Measurements from ENCODE around the gene SPRR2G. TPM values are rescaled to one million over a fixed set of nuclear protein-coding genes. Genes with fewer than 3 reads are reported as not detected.

The SPRR2G gene
- total and polyA plus RNA-seq, 2 experiments from 2014 or later = not detected

DNA sequence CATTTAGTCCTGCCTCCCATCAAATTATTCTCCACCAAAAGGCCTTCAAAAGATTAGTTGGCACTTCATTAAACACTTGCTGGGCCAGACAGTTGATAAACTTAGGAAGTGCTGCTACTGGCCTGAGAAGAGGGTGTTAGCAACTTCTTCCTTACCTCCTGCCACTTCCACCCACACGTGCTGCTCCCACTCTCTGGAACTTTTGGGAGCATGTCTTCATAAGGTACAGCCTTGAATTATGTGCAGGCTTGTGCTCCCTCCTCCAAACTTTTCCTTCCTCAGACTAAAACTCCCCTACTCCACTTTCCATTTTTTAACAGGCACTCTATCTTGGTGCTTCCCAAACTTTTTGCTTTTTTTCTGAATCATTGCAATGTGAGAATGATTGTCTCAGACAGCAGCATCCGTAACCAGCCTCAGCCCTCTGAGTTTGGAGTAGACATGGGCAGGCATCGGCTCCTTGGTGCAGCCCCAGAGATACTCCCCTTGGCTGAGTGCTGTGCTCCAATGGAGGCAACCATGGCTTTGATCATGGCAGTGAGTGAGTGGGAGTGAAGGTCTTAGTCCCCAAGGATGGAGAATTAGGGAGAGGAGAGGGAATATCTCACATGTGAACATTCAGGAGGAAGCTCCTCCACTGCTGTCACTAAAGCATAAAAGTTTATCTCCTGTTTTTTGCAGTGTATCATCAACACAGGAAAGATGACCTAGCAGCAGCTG is 43.8 kb upstream of the SPRR2G start:
- no peak overlapping the region for H3K4me3 ChIP-seq
- H3K27ac Mint-ChIP-seq = no peak overlapping the region
- H3K27me3 ChIP-seq (ENCODE audit: insufficient read depth) = no peaks in the 10 kb centered on the region
- peaks cover 6% of the 10 kb centered on the region; the same call in 2 of the 3 replicates for H3K4me1 Mint-ChIP-seq
- H3K79me2 ChIP-seq (replicated peaks; ENCODE audit: insufficient read depth) = no peaks in the 10 kb centered on the region
- H3K4me1 ChIP-seq (ENCODE audit: insufficient read depth) = no peaks in the 10 kb centered on the region
- H2AFZ ChIP-seq = no peak overlapping the region
- peaks cover 9% of the 10 kb centered on the region for H3K9me3 Mint-ChIP-seq
- DNase-seq (ENCODE audit: low spot score) (no peak), ATAC-seq (no peak)
- H3K4me3 Mint-ChIP-seq = no peak overlapping the region
- H3K36me3 ChIP-seq (ENCODE audit: insufficient read depth) = no peaks in the 10 kb centered on the region
- H3F3A ChIP-seq (replicated peaks; ENCODE audit: low read depth) = no peaks in the 10 kb centered on the region
- no peaks in the 10 kb centered on the region; the same call in 2 of the 3 replicates for H3K36me3 Mint-ChIP-seq (ENCODE audit: low read depth)
- H3K27ac ChIP-seq (ENCODE audit: low read depth) = no peak overlapping the region
- no peak overlapping the region for H3K4me2 ChIP-seq
- no peaks in the 10 kb centered on the region for H4K20me1 ChIP-seq (replicated peaks; ENCODE audit: insufficient read depth)
- H3K27me3 Mint-ChIP-seq (ENCODE audit: insufficient read depth, low read depth, poor library complexity) = no peaks in the 10 kb centered on the region
- 0 out of 2 replicates have a peak, but pooled peaks cover 4% of the 10 kb centered on the region for H3K9me2 ChIP-seq (ENCODE audit: insufficient read depth)
- TF ChIP-seq, protein P1, sequence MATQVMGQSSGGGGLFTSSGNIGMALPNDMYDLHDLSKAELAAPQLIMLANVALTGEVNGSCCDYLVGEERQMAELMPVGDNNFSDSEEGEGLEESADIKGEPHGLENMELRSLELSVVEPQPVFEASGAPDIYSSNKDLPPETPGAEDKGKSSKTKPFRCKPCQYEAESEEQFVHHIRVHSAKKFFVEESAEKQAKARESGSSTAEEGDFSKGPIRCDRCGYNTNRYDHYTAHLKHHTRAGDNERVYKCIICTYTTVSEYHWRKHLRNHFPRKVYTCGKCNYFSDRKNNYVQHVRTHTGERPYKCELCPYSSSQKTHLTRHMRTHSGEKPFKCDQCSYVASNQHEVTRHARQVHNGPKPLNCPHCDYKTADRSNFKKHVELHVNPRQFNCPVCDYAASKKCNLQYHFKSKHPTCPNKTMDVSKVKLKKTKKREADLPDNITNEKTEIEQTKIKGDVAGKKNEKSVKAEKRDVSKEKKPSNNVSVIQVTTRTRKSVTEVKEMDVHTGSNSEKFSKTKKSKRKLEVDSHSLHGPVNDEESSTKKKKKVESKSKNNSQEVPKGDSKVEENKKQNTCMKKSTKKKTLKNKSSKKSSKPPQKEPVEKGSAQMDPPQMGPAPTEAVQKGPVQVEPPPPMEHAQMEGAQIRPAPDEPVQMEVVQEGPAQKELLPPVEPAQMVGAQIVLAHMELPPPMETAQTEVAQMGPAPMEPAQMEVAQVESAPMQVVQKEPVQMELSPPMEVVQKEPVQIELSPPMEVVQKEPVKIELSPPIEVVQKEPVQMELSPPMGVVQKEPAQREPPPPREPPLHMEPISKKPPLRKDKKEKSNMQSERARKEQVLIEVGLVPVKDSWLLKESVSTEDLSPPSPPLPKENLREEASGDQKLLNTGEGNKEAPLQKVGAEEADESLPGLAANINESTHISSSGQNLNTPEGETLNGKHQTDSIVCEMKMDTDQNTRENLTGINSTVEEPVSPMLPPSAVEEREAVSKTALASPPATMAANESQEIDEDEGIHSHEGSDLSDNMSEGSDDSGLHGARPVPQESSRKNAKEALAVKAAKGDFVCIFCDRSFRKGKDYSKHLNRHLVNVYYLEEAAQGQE (IDR thresholded peaks at IDR 0.05; ENCODE audit: unreplicated experiment) = no peak

DNA sequence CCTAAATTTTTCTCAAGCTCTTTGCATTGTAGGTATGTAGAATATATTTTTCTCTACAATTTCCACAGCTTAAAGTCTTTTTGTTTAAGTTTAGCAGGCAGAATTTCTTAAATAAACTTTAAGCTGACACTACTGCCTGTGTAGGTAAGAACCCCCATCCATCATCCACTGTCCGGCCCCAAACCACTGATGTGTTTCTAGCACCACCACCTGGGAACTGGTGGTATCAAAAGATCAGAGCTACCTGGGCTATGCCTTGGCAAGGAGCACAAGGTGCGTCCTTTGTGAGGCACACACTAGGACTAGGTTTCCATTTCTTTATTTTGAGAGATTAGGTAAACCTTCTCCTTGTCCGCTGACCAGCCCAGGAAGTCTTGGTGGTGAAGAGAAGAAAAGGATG is 42.0 kb upstream of the SPRR2G start:
- H3K4me3 Mint-ChIP-seq = no peak overlapping the region
- H3K4me3 ChIP-seq = no peak overlapping the region
- no peaks in the 10 kb centered on the region for H3K79me2 ChIP-seq (replicated peaks; ENCODE audit: insufficient read depth)
- no peak overlapping the region for H3K27ac ChIP-seq (ENCODE audit: low read depth)
- H3K4me1 Mint-ChIP-seq = peaks cover 6% of the 10 kb centered on the region; the same call in 2 of the 3 replicates
- no peak overlapping the region; the same call in 1 of the 2 replicates for H3K27ac Mint-ChIP-seq
- no peaks in the 10 kb centered on the region for H3K27me3 ChIP-seq (ENCODE audit: insufficient read depth)
- H4K20me1 ChIP-seq (replicated peaks; ENCODE audit: insufficient read depth) = no peaks in the 10 kb centered on the region
- 0 out of 2 replicates have a peak, but pooled peaks cover 4% of the 10 kb centered on the region for H3K9me2 ChIP-seq (ENCODE audit: insufficient read depth)
- DNase-seq (ENCODE audit: low spot score) (peak; percentile 88), ATAC-seq (peak; percentile 99)
- TF ChIP-seq POLR2AphosphoS5 (IDR thresholded peaks at IDR 0.05; ENCODE audit: low read depth) = no peak
- TF ChIP-seq ZNF114 (CRISPR knock-in tag; IDR thresholded peaks at IDR 0.05) = no peak
- TF ChIP-seq ZNF331 (CRISPR knock-in tag; IDR thresholded peaks at IDR 0.05; ENCODE audit: low read depth) = no peak
- TF ChIP-seq, protein P2, sequence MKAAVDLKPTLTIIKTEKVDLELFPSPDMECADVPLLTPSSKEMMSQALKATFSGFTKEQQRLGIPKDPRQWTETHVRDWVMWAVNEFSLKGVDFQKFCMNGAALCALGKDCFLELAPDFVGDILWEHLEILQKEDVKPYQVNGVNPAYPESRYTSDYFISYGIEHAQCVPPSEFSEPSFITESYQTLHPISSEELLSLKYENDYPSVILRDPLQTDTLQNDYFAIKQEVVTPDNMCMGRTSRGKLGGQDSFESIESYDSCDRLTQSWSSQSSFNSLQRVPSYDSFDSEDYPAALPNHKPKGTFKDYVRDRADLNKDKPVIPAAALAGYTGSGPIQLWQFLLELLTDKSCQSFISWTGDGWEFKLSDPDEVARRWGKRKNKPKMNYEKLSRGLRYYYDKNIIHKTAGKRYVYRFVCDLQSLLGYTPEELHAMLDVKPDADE (IDR thresholded peaks at IDR 0.05) = no peak
- TF ChIP-seq STAT1 (IDR thresholded peaks at IDR 0.05; ENCODE audit: unreplicated experiment) = no peak
- TF ChIP-seq, protein P3, sequence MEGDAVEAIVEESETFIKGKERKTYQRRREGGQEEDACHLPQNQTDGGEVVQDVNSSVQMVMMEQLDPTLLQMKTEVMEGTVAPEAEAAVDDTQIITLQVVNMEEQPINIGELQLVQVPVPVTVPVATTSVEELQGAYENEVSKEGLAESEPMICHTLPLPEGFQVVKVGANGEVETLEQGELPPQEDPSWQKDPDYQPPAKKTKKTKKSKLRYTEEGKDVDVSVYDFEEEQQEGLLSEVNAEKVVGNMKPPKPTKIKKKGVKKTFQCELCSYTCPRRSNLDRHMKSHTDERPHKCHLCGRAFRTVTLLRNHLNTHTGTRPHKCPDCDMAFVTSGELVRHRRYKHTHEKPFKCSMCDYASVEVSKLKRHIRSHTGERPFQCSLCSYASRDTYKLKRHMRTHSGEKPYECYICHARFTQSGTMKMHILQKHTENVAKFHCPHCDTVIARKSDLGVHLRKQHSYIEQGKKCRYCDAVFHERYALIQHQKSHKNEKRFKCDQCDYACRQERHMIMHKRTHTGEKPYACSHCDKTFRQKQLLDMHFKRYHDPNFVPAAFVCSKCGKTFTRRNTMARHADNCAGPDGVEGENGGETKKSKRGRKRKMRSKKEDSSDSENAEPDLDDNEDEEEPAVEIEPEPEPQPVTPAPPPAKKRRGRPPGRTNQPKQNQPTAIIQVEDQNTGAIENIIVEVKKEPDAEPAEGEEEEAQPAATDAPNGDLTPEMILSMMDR (conservative IDR thresholded peaks at IDR 0.05; ENCODE audit: low read depth in 2 of 2) = peak; percentile 88 to 98
- H3K4me2 ChIP-seq = no peak overlapping the region
- H3K9me3 Mint-ChIP-seq = peaks cover 11% of the 10 kb centered on the region
- no peaks in the 10 kb centered on the region for H3K36me3 ChIP-seq (ENCODE audit: insufficient read depth)
- no peaks in the 10 kb centered on the region for H3K4me1 ChIP-seq (ENCODE audit: insufficient read depth)
- no peaks in the 10 kb centered on the region for H3F3A ChIP-seq (replicated peaks; ENCODE audit: low read depth)
- peaks cover 3% of the 10 kb centered on the region; the same call in 1 of the 3 replicates for H3K36me3 Mint-ChIP-seq (ENCODE audit: low read depth)
- no peaks in the 10 kb centered on the region for H3K27me3 Mint-ChIP-seq (ENCODE audit: insufficient read depth, low read depth, poor library complexity)
- no peak overlapping the region for H2AFZ ChIP-seq
